H1 (cell line): ENCODE results near the gene KIFC1. TPM values are rescaled to one million over a fixed set of nuclear protein-coding genes. Genes with fewer than 3 reads are reported as not detected.
"Not testable (repeated sequence)": the region's sequence is repeated elsewhere in the genome, so short reads cannot be mapped to it uniquely, and the experiment has no call there.

Source experiments
- CTCF ChIA-PET: fragments of 300-600 bp; sonication (Branson Sonifier 250); formaldehyde crosslinking; loops from one replicate; lab custom pipeline; 2021; ENCODE audit not compliant: partially characterized antibody; lab: Charles Lee
- POLR2A ChIA-PET: fragments of 300-600 bp; sonication (Branson Sonifier 250); formaldehyde crosslinking; loops from one replicate; lab custom pipeline; 2021; ENCODE audit warnings: inconsistent platforms; ENCODE audit not compliant: partially characterized antibody; lab: Charles Lee
- DNase-seq, 2 experiments: peaks; one replicate each; pipeline versions ENCODE4 v3.0.0 to v3.0.0-alpha.2; 2010 to 2022; ENCODE audit warnings: low spot score in 2 of 2, low read depth in 1 of 2, mixed read lengths in 1 of 2
- FAIRE-seq: peaks from 2 replicates; lab custom pipeline; 2011; peaks lifted over from hg19 to GRCh38; lab: Jason Lieb, UNC
- H2AFZ ChIP-seq: 2 replicates; pipeline ENCODE4 v1.8.1; 2012; ENCODE audit warnings: low read length, inconsistent platforms
- H2AK5ac ChIP-seq: 2 replicates; pipeline ENCODE4 v1.6.1; 2013; ENCODE audit warnings: low read depth, low read length
- H2BK120ac ChIP-seq: replicated peaks from 2 replicates; pipeline ENCODE3; 2013; ENCODE audit warnings: low read depth, low read length, inconsistent platforms
- H2BK12ac ChIP-seq: 2 replicates; pipeline ENCODE4 v1.6.1; 2013; ENCODE audit warnings: low read depth, low read length
- H2BK15ac ChIP-seq: 2 replicates; pipeline ENCODE4 v1.6.1; 2013; ENCODE audit warnings: low read length
- H2BK20ac ChIP-seq: 2 replicates; pipeline ENCODE4 v1.6.1; 2013; ENCODE audit warnings: low read length
- H2BK5ac ChIP-seq: 2 replicates; pipeline ENCODE4 v1.6.1; 2013; ENCODE audit warnings: low read depth, low read length
- H3K14ac ChIP-seq: 2 replicates; pipeline ENCODE4 v1.6.1; 2013; ENCODE audit warnings: inconsistent platforms; ENCODE audit not compliant: insufficient read length
- H3K18ac ChIP-seq: 2 replicates; pipeline ENCODE4 v1.6.1; 2013; ENCODE audit warnings: low read length; ENCODE audit errors: extremely low read depth
- H3K23ac ChIP-seq: 2 replicates; pipeline ENCODE4 v1.6.1; 2013; ENCODE audit warnings: inconsistent platforms; ENCODE audit not compliant: insufficient read length
- H3K23me2 ChIP-seq: 2 replicates; pipeline ENCODE4 v1.6.1; 2013; ENCODE audit warnings: low read depth, low read length
- H3K27ac ChIP-seq: 2 replicates; pipeline ENCODE4 v1.6.1; 2011; ENCODE audit warnings: low read depth, low read length, inconsistent platforms
- H3K27me3 ChIP-seq, 4 experiments: replicated peaks in 1 of 4; 1 replicate in 1 of 4; 2 replicates in 3 of 4; pipeline versions ENCODE4 v1.6.1 to v1.8.1; 2011 to 2013; ENCODE audit warnings: low read length in 3 of 4, mild to moderate bottlenecking in 3 of 4, inconsistent platforms in 2 of 4, mixed read lengths in 2 of 4, moderate library complexity in 1 of 4; ENCODE audit not compliant: control insufficient read depth in 3 of 4, insufficient read depth in 3 of 4; ENCODE audit errors: extremely low read depth in 1 of 4
- H3K36me3 ChIP-seq, 4 experiments: 2 replicates each; pipeline versions ENCODE4 v1.6.1 to v1.8.1; 2011 to 2013; ENCODE audit warnings: mild to moderate bottlenecking in 4 of 4, low read length in 3 of 4, moderate library complexity in 2 of 4, control low read depth in 1 of 4, inconsistent platforms in 1 of 4; ENCODE audit not compliant: insufficient read depth in 4 of 4, control insufficient read depth in 2 of 4
- H3K4ac ChIP-seq: replicated peaks from 2 replicates; pipeline ENCODE3; 2013; ENCODE audit warnings: low read length, low read depth, mixed read lengths, inconsistent platforms; ENCODE audit not compliant: insufficient read length
- H3K4me1 ChIP-seq, 4 experiments: replicated peaks in 1 of 4; 1 replicate in 1 of 4; 2 replicates in 3 of 4; pipeline versions ENCODE4 v1.6.1 to v1.8.1; 2011 to 2013; ENCODE audit warnings: low read length in 3 of 4, inconsistent platforms in 2 of 4, mixed read lengths in 1 of 4; ENCODE audit not compliant: insufficient read depth in 4 of 4, control insufficient read depth in 3 of 4
- H3K4me2 ChIP-seq, 2 experiments: 2 replicates each; pipeline versions ENCODE4 v1.6.1 to v1.8.1; 2011 to 2013; ENCODE audit warnings: low read depth in 2 of 2, low read length in 2 of 2, control low read depth in 1 of 2, inconsistent platforms in 1 of 2, mild to moderate bottlenecking in 1 of 2; ENCODE audit not compliant: insufficient read depth in 1 of 2
- H3K4me3 ChIP-seq, 4 experiments: fragments of 200-600, 300-600 bp in 1 of 4; sonication (generic), shearing (Covaris generic), sonication (Bioruptor Twin) in 1 of 4; 2 replicates each; pipeline versions ENCODE4 v1.5.1 to v1.8.1; 2011 to 2016; ENCODE audit warnings: low read length in 4 of 4, low read depth in 3 of 4, control low read depth in 2 of 4, inconsistent platforms in 2 of 4, mild to moderate bottlenecking in 2 of 4, mixed read lengths in 1 of 4, moderate library complexity in 1 of 4; ENCODE audit not compliant: insufficient read depth in 2 of 4; ENCODE audit errors: extremely low read depth in 1 of 4
- H3K56ac ChIP-seq: replicated peaks from 2 replicates; pipeline ENCODE3; 2013; ENCODE audit warnings: low read depth, mild to moderate bottlenecking, mixed read lengths, low read length, inconsistent platforms; ENCODE audit not compliant: insufficient read length
- H3K79me1 ChIP-seq: 2 replicates; pipeline ENCODE4 v1.6.1; 2013; ENCODE audit warnings: low read depth, low read length, control low read depth
- H3K79me2 ChIP-seq, 2 experiments: 2 replicates each; pipeline versions ENCODE4 v1.6.1 to v1.8.1; 2012 to 2013; ENCODE audit warnings: low read length in 2 of 2, mild to moderate bottlenecking in 2 of 2, inconsistent platforms in 1 of 2; ENCODE audit not compliant: insufficient read depth in 2 of 2, control insufficient read depth in 1 of 2
- H3K9ac ChIP-seq, 4 experiments: replicated peaks in 1 of 4; 1 replicate in 1 of 4; 2 replicates in 3 of 4; pipeline versions ENCODE4 v1.6.1 to v1.8.1; 2011 to 2013; ENCODE audit warnings: low read depth in 3 of 4, low read length in 3 of 4, control low read depth in 2 of 4, mild to moderate bottlenecking in 2 of 4, moderate library complexity in 2 of 4, inconsistent platforms in 1 of 4; ENCODE audit errors: extremely low read depth in 1 of 4
- H3K9me3 ChIP-seq, 2 experiments: 2 replicates each; pipeline versions ENCODE4 v1.6.1 to v1.8.1; 2012 to 2013; ENCODE audit warnings: mild to moderate bottlenecking in 2 of 2, moderate library complexity in 2 of 2, control low read depth in 1 of 2, inconsistent platforms in 1 of 2, low read depth in 1 of 2, low read length in 1 of 2, mixed read lengths in 1 of 2; ENCODE audit not compliant: insufficient read depth in 2 of 2
- H4K20me1 ChIP-seq, 2 experiments: replicated peaks in 1 of 2; 2 replicates each; pipeline versions ENCODE3 to v1.8.1; 2011 to 2013; ENCODE audit warnings: inconsistent platforms in 2 of 2, low read length in 2 of 2, mild to moderate bottlenecking in 1 of 2; ENCODE audit not compliant: insufficient read depth in 2 of 2, control insufficient read depth in 1 of 2
- H4K5ac ChIP-seq: 2 replicates; pipeline ENCODE4 v1.6.1; 2013; ENCODE audit warnings: low read length, low read depth, mixed read lengths, inconsistent platforms; ENCODE audit not compliant: insufficient read length
- H4K8ac ChIP-seq: 2 replicates; pipeline ENCODE4 v1.8.0; 2013; ENCODE audit warnings: mild to moderate bottlenecking, moderate library complexity, low read length, inconsistent platforms; ENCODE audit not compliant: insufficient read depth; ENCODE audit errors: extremely low read depth
- H4K91ac ChIP-seq: replicated peaks from 2 replicates; pipeline ENCODE3; 2013; ENCODE audit warnings: low read length, mixed read lengths, inconsistent platforms; ENCODE audit not compliant: insufficient read length
- JUND ChIP-seq: IDR thresholded peaks from 2 replicates; pipeline ENCODE4 v1.6.1; 2011; ENCODE audit warnings: mild to moderate bottlenecking, improper control_type of control experiment, low read length
- RAD21 ChIP-seq, 2 experiments: IDR thresholded peaks in 1 of 2; conservative IDR thresholded peaks in 1 of 2; 2 replicates each; pipeline ENCODE4 v1.6.1; 2011; ENCODE audit warnings: low read depth in 2 of 2, low read length in 2 of 2, improper control_type of control experiment in 1 of 2, inconsistent platforms in 1 of 2, mild to moderate bottlenecking in 1 of 2, moderate library complexity in 1 of 2
- RNF2 ChIP-seq: fragments of 200-900, 300-1000 bp; sonication (generic); IDR thresholded peaks from 2 replicates; pipeline ENCODE4 v1.7.1; 2016; ENCODE audit warnings: borderline replicate concordance, low read depth, mild to moderate bottlenecking, antibody characterized with exemption, low read length; ENCODE audit not compliant: poor library complexity, severe bottlenecking; ENCODE audit errors: missing control alignments
- TAF7 ChIP-seq: optimal IDR thresholded peaks from 2 replicates; pipeline ENCODE3; 2011; ENCODE audit warnings: low read depth, mild to moderate bottlenecking, inconsistent platforms, low read length, moderate library complexity, borderline replicate concordance
- TCF12 ChIP-seq: IDR thresholded peaks from 2 replicates; pipeline ENCODE4 v1.6.1; 2011; ENCODE audit warnings: low read depth, mild to moderate bottlenecking, low read length
- WGBS, 2 experiments: shearing (Covaris generic) in 1 of 2; methylation state at CpG; one replicate each; pipeline versions ENCODE4 v1.1.6 to v1.1.7; 2013 to 2015; ENCODE audit warnings: low lambda C conversion rate in 2 of 2, mixed read lengths in 2 of 2, inconsistent platforms in 1 of 2, low coverage in 1 of 2, missing lambda C conversion rate in 1 of 2; ENCODE audit not compliant: insufficient replicate concordance in 2 of 2, insufficient coverage in 1 of 2, insufficient read length in 1 of 2; ENCODE audit errors: extremely low coverage in 1 of 2, missing lambda C conversion rate in 1 of 2; 5-methylcytosine and 5-hydroxymethylcytosine counted together
- polyA plus RNA-seq, 7 experiments: library from polyadenylated mRNA; depleted of rRNA in 3 of 7; stranded (reverse) in 5 of 7; unstranded in 2 of 7; fragments of >200 nt in 5 of 7; fragments of 200-250 nt in 2 of 7; gene quantifications; 1 replicate in 5 of 7; 2 replicates in 1 of 7; 4 replicates in 1 of 7; pipeline versions ENCODE4 v1.2.1 to v1.2.3, GENCODE V29; 2011 to 2013; ENCODE audit warnings: missing spikeins in 2 of 7, mixed read lengths in 2 of 7
- total RNA-seq: library from RNA; stranded (reverse); fragmentation: NEBNext Ultra II Directional; extraction: Animal tissue kit (Norgen Biotek cat#: 25700); gene quantifications from 2 replicates; pipeline ENCODE4 v1.2.1, GENCODE V29; 2021

The KIFC1 gene
- total and polyA plus RNA-seq, 2 of the 8 experiments (the other 6 are each of a cell fraction or from before 2014, with no cell fraction given) = 46.6 to 64.3 TPM

DNA sequence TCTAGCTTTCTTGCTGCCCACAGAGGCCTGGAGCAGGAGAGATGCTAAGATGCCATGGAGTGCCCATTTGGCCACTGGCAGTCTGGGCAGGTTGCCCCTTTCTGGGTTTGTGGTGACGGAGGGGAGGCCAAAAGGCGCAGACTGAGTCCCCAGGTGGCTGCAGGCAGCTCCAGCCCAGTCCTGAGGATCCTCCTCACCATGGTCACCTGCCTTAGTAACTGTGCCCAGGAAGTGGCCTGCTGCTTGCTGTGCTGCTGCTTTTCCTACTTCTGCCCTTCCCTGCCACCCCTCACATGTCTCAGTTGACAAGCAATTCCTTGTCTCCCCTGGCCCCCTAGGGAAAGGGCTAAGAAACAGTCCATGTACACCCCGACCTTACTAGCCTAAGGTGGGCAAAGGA lies 35.3 kb upstream of the KIFC1 start (continued):
- TF ChIP-seq RAD21 (IDR thresholded peaks at IDR 0.05 in 1 of 2, conservative IDR thresholded peaks at IDR 0.05 in 1 of 2; ENCODE audit: low read depth in 2 of 2, low read length in 2 of 2) (no peak), TAF7 (no peak), TCF12 (no peak), RNF2 (no peak), JUND (no peak)

DNA sequence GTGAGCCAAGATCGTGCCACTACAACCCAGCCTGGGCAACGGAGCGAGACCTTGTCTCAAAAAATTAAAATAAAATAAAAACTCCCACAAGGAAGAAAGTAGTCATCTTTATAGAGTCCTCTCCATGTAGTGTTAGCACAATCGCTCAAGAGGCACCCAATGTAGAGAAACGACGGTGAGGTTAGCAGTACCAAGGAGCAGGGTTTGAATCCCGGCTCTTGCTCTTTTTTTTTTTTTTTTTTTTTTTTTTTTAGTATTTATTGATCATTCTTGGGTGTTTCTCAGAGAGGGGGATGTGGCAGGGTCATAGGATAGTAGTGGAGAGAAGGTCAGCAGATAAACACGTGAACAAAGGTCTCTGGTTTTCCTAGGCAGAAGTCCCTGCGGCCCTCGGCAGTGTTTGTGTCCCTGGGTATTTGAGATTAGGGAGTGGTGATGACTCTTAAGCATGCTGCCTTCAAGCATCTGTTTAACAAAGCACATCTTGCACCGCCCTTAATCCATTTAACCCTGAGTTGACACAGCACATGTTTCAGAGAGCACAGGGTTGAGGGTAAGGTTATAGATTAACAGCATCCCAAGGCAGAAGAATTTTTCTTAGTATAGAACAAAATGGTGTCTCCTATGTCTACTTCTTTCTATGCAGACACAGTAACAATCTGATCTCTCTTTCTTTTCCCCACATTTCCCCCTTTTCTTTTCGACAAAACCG lies 34.3 kb upstream of the KIFC1 start:
- not testable (repeated sequence) for H3K9ac ChIP-seq, H2AFZ ChIP-seq, H3K18ac ChIP-seq, H2AK5ac ChIP-seq, H4K5ac ChIP-seq, H3K27ac ChIP-seq, H4K8ac ChIP-seq, H3K4me1 ChIP-seq, FAIRE-seq, H3K56ac ChIP-seq, H3K79me2 ChIP-seq, H3K4me2 ChIP-seq, DNase-seq, H3K27me3 ChIP-seq, H3K79me1 ChIP-seq, H2BK120ac ChIP-seq, H4K91ac ChIP-seq, H3K4ac ChIP-seq, H3K4me3 ChIP-seq, H2BK5ac ChIP-seq, H3K23ac ChIP-seq, H2BK15ac ChIP-seq, H2BK12ac ChIP-seq, H3K14ac ChIP-seq, H3K9me3 ChIP-seq, H3K36me3 ChIP-seq, H2BK20ac ChIP-seq, H3K23me2 ChIP-seq, H4K20me1 ChIP-seq
- 86% methylated on average over 13 of the region's 13 CpGs; no CpG with 5 or more reads in 1 of the 2 experiments for WGBS, 2 experiments
- CTCF ChIA-PET = interaction anchor here (0.6 to 4.8 kb wide), 6 partner anchors 8 to 27 kb away, joined by 3 to 23 read pairs (median 3); no protein-coding TSS in a partner anchor
- POLR2A ChIA-PET = interaction anchor here (1.2 kb wide), 1 partner anchor 86 kb away, joined by 3 read pairs; the partner anchor contains the start of genes RPS18 and VPS52
